GM18502 (cell line): ENCODE measurements around the gene MOG.

Experiments used
- ATAC-seq: cut with Tn5 transposase; IDR thresholded peaks from one replicate; pipeline ENCODE4 v1.9.1; 2021; ENCODE audit warnings: mild to moderate bottlenecking; ENCODE audit not compliant: unreplicated experiment, poor library complexity

The MOG gene

GRCh38 chr6:29673161-29673560 is 16.3 kb downstream of the MOG start:
- ATAC-seq: no peak

- ATAC-seq: no peak
These were observed 17.1 kb downstream of the MOG start for GRCh38 chr6:29674008-29674407.

- ATAC-seq: no peak
These were observed 18.7 kb downstream of the MOG start for GRCh38 chr6:29675561-29675960.

GRCh38 chr6:29676981-29677601 is 20.2 kb downstream of the MOG start:
- ATAC-seq: no peak

GRCh38 chr6:29678114-29678513 is 21.2 kb downstream of the MOG start:
- ATAC-seq: no peak

GRCh38 chr6:29679962-29680361 is 23.1 kb downstream of the MOG start:
- no peak for ATAC-seq

GRCh38 chr6:29680416-29680815 is 23.5 kb downstream of the MOG start:
- no peak for ATAC-seq

- no peak for ATAC-seq
These were observed 24.0 kb downstream of the MOG start, which contains the start of gene ZFP57 for GRCh38 chr6:29680904-29681303. Gene ZFP57 (minus strand): TSS chr6:29681152. CDS start chr6:29677003, 4,149 bp downstream.

- ATAC-seq: no peak
These were observed 24.9 kb downstream of the MOG start for GRCh38 chr6:29681811-29682210.

GRCh38 chr6:29685718-29686326 is 28.9 kb downstream of the MOG start:
- no peak for ATAC-seq

GRCh38 chr6:29694637-29695036 is 37.7 kb downstream of the MOG start:
- ATAC-seq: no peak

- no peak for ATAC-seq
These were observed 39.5 kb downstream of the MOG start for GRCh38 chr6:29696147-29697125.

GRCh38 chr6:29702519-29703103 is 45.7 kb downstream of the MOG start:
- no peak for ATAC-seq

GRCh38 chr6:29705389-29706231 is 48.7 kb downstream of the MOG start:
- ATAC-seq: no peak

GRCh38 chr6:29708432-29709179 is 51.7 kb downstream of the MOG start:
- no peak for ATAC-seq

GRCh38 chr6:29709188-29709587 is 52.3 kb downstream of the MOG start:
- no peak for ATAC-seq

- ATAC-seq: no peak
These were observed 53.5 kb downstream of the MOG start for GRCh38 chr6:29710281-29710941.

- no peak for ATAC-seq
These were observed 64.0 kb downstream of the MOG start for GRCh38 chr6:29720863-29721262.
